Body of pancreas (tissue), 4 donors: ENCODE measurements around the gene ULK4. TPM values are rescaled to one million over a fixed set of nuclear protein-coding genes. Genes with fewer than 3 reads are reported as not detected.
"Not testable (repeated sequence)": the region's sequence is repeated elsewhere in the genome, so short reads cannot be mapped to it uniquely, and the experiment has no call there.

Experiments used
- ATAC-seq: fragments of 150-250 bp; one replicate; pipeline ENCODE4 v1.9.1; 2016
- DNase-seq, 4 donors: peaks; one replicate each; pipeline ENCODE4 v3.0.0-alpha.2; 2019
- H3K27ac ChIP-seq, 4 donors: fragments of 200-600 bp; sonication (generic); 1 replicate in 3 of 4; 2 replicates in 1 of 4; pipeline versions ENCODE4 v1.5.1 to v1.6.1; 2016 to 2019; ENCODE audit warnings: mild to moderate bottlenecking in 1 of 4, mixed read lengths in 1 of 4, moderate library complexity in 1 of 4
- H3K27me3 ChIP-seq, 2 donors: fragments of 200-600 bp; sonication (generic); one replicate each; pipeline ENCODE4 v1.6.0; 2016; ENCODE audit warnings: mild to moderate bottlenecking in 1 of 2
- H3K36me3 ChIP-seq, 2 donors: fragments of 200-600 bp; sonication (generic); replicated peaks in 1 of 2; 2 replicates each; pipeline ENCODE4 v1.5.1; 2016; ENCODE audit warnings: low read depth in 2 of 2; ENCODE audit not compliant: insufficient read depth in 1 of 2
- H3K4me1 ChIP-seq: fragments of 200-600 bp; sonication (generic); one replicate; pipeline ENCODE4 v1.6.0; 2016
- H3K4me3 ChIP-seq, 2 donors: fragments of 200-600 bp; sonication (generic); 1 replicate in 1 of 2; 2 replicates in 1 of 2; pipeline ENCODE4 v1.5.1; 2016 to 2019
- H3K9me3 ChIP-seq, 3 donors: fragments of 200-600 bp; sonication (generic); 1 replicate in 2 of 3; 2 replicates in 1 of 3; pipeline ENCODE4 v1.5.1; 2016
- POLR2A ChIP-seq, 3 donors: fragments of 450-650 bp; IDR thresholded peaks; one replicate each; pipeline ENCODE4 v1.6.1; 2016; ENCODE audit warnings: antibody characterized with exemption in 3 of 3, mild to moderate bottlenecking in 2 of 3
- WGBS, 2 donors: methylation state at CpG; one replicate each; pipeline ENCODE4 v1.1.5; 2017; 5-methylcytosine and 5-hydroxymethylcytosine counted together
- intact Hi-C: fragments of 100-400 bp; cut with DNase I; formaldehyde crosslinking; loops from one replicate; pipeline ENCODE4 v1.15.1; 2023
- total RNA-seq, 2 donors: library from RNA; depleted of rRNA; stranded (reverse); fragments of >200 nt; gene quantifications; one replicate each; pipeline ENCODE4 v1.1.0, GENCODE V29; 2016
- TF ChIP-seq, protein P1 (sequence below), 7 experiments: fragments of 450-650 bp in 4 of 7; fragments of 200-600 bp in 3 of 7; sonication (generic) in 3 of 7; IDR thresholded peaks; one replicate each; pipeline ENCODE4 v1.5.1; 2016 to 2019; ENCODE audit warnings: antibody characterized with exemption in 7 of 7

ULK4 gene
- total RNA-seq, 2 donors from 2014 or later, result 7.3 to 12.5 TPM

DNA sequence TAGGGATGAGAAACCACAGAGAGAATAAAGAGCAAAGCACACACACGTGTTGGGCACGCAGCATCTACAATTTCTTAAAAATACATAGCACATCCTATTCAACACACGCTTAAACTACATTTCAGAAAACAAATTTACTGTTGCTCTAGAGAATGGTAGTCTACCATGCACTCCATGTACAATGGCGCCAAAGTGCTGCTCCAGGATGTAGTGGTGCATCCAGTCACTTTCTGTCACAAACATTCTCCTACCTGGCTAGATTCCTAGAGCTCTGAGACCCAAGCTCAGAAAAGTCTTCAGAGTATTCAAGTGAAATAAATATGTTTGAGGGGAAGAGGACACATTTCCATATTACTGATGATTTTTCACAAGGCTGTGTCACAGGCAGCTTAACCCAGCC is 388.3 kb downstream of the ULK4 start:
- no peaks in the 10 kb centered on the region for H3K9me3 ChIP-seq
- no peak for TF ChIP-seq POLR2A (IDR thresholded peaks at IDR 0.05)
- TF ChIP-seq, protein P1, sequence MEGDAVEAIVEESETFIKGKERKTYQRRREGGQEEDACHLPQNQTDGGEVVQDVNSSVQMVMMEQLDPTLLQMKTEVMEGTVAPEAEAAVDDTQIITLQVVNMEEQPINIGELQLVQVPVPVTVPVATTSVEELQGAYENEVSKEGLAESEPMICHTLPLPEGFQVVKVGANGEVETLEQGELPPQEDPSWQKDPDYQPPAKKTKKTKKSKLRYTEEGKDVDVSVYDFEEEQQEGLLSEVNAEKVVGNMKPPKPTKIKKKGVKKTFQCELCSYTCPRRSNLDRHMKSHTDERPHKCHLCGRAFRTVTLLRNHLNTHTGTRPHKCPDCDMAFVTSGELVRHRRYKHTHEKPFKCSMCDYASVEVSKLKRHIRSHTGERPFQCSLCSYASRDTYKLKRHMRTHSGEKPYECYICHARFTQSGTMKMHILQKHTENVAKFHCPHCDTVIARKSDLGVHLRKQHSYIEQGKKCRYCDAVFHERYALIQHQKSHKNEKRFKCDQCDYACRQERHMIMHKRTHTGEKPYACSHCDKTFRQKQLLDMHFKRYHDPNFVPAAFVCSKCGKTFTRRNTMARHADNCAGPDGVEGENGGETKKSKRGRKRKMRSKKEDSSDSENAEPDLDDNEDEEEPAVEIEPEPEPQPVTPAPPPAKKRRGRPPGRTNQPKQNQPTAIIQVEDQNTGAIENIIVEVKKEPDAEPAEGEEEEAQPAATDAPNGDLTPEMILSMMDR (IDR thresholded peaks at IDR 0.05), result no peak
- 96 to 97% methylated on average over 4 of the region's 4 CpGs for WGBS, 2 donors
- ATAC-seq (no peak), DNase-seq (no peak)
- no peaks in the 10 kb centered on the region for H3K36me3 ChIP-seq
- no peak overlapping the region for H3K4me3 ChIP-seq
- H3K4me1 ChIP-seq, result no peaks in the 10 kb centered on the region
- H3K27me3 ChIP-seq, result no peaks in the 10 kb centered on the region
- intact Hi-C loops, result no loop called here
- H3K27ac ChIP-seq, result no peak overlapping the region

DNA sequence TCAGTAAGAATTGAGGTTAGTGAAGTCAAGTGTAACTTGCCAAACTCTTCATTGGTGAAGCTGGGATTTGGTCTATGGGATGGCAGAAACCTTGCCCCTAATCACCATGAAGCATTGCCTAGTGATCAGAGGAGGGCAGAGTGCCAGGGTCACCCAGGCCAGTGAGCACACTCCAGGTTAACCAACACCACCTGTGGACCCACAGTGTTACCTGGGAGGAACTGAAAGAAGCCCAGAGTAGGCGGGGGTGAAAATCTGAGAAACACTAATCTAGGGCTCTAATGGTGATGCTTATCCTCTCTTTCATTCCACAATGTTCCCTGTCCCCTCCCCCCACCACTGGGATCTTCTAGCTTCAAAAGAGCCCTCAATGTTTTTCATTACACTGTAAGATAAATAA is 389.8 kb downstream of the ULK4 start:
- TF ChIP-seq, protein P1 (IDR thresholded peaks at IDR 0.05), result no peak
- TF ChIP-seq POLR2A (IDR thresholded peaks at IDR 0.05), result no peak
- intact Hi-C loops, result no loop called here
- DNase-seq (no peak), ATAC-seq (no peak)
- H3K27ac ChIP-seq, result no peak overlapping the region
- no peaks in the 10 kb centered on the region for H3K4me1 ChIP-seq
- no peaks in the 10 kb centered on the region for H3K9me3 ChIP-seq
- 100% methylated on average over 1 of the region's 1 CpG for WGBS, 2 donors
- no peaks in the 10 kb centered on the region for H3K36me3 ChIP-seq
- H3K4me3 ChIP-seq, result no peak overlapping the region
- H3K27me3 ChIP-seq, result no peaks in the 10 kb centered on the region

DNA sequence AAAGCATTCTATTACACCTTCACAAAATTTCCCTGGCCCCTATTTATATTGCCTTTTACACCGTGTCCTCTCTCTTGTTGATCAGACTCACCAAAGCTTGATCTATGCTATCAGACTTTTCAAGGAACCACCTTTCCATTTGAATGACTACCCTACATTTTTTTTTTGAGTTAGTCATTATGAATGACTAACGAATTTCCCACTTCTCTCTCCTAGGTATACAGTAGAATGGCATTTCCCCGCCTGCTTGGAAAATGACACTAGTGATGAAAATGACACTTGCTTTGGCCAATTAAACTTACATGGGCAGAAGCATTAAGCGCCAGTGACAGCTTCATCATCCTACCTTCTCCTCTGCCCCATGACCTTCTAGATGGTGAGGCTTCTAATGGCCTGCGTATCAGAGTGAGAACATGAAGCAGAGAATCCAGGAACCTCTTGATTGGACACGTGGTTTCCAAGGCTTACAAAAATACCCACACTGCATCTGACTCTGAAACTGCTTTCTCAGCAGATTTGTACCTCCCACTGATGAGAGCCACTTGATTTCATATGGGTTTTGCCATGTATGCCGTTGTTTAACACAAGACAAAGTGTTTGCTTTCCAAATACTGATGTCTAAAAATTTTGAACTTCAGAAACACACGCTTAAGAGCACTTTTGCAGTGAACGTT is 392.1 kb downstream of the ULK4 start:
- Histone ChIP-seq H3K9me3 (no peaks in the 10 kb centered on the region), H3K4me3 (no peak overlapping the region), H3K36me3 (no peaks in the 10 kb centered on the region), H3K4me1 (no peaks in the 10 kb centered on the region), H3K27ac (no peak overlapping the region), H3K27me3 (no peaks in the 10 kb centered on the region)
- no peak for DNase-seq
- WGBS, 2 donors, result 76 to 80% methylated on average over 9 of the region's 9 CpGs
- ATAC-seq, result no peak
- TF ChIP-seq POLR2A (IDR thresholded peaks at IDR 0.05), result no peak
- TF ChIP-seq, protein P1 (IDR thresholded peaks at IDR 0.05), result no peak
- intact Hi-C loops, result no loop called here

- Histone ChIP-seq H3K4me3 (no peak overlapping the region), H3K36me3 (no peaks in the 10 kb centered on the region), H3K9me3 (no peaks in the 10 kb centered on the region), H3K4me1 (no peaks in the 10 kb centered on the region), H3K27ac (no peak overlapping the region), H3K27me3 (no peaks in the 10 kb centered on the region)
- TF ChIP-seq POLR2A (IDR thresholded peaks at IDR 0.05), result no peak
- TF ChIP-seq, protein P1 (IDR thresholded peaks at IDR 0.05), result no peak
- intact Hi-C loops, result no loop called here
- ATAC-seq, result no peak
- no peak for DNase-seq
- 83 to 84% methylated on average over 3 of the region's 3 CpGs for WGBS, 2 donors
These were observed 395.9 kb downstream of the ULK4 start for GRCh38 chr3:41565948-41566514.

- DNase-seq (no peak), ATAC-seq (no peak)
- H3K4me1 ChIP-seq, result no peaks in the 10 kb centered on the region
- no peak for TF ChIP-seq POLR2A (IDR thresholded peaks at IDR 0.05)
- TF ChIP-seq, protein P1 (IDR thresholded peaks at IDR 0.05), result no peak
- no peaks in the 10 kb centered on the region for H3K27me3 ChIP-seq
- no peak overlapping the region for H3K4me3 ChIP-seq
- H3K27ac ChIP-seq, result no peak overlapping the region
- no peaks in the 10 kb centered on the region for H3K36me3 ChIP-seq
- no peaks in the 10 kb centered on the region for H3K9me3 ChIP-seq
- intact Hi-C loops, result no loop called here
- WGBS, 2 donors, result 95 to 96% methylated on average over 5 of the region's 5 CpGs
These were observed 396.9 kb downstream of the ULK4 start for GRCh38 chr3:41565003-41565402.

GRCh38 chr3:41556245-41556644 is 405.7 kb downstream of the ULK4 start:
- H3K27me3 ChIP-seq, H3K36me3 ChIP-seq, H3K9me3 ChIP-seq, H3K4me3 ChIP-seq, intact Hi-C loops, ATAC-seq, H3K4me1 ChIP-seq, H3K27ac ChIP-seq, DNase-seq: not testable (repeated sequence)
- 89 to 96% methylated on average over 5 of the region's 5 CpGs for WGBS, 2 donors
